Right lobe of liver (tissue), 4 donors: ENCODE results near the gene STYK1.

ENCODE experiments used
- POLR2A ChIP-seq: fragments of 450-650 bp; IDR thresholded peaks from one replicate; pipeline ENCODE4 v1.6.1; 2017; ENCODE audit warnings: antibody characterized with exemption, mild to moderate bottlenecking
- TF ChIP-seq, protein P1 (sequence below), 4 donors: fragments of 200-600 bp in 3 of 4; fragments of 450-650 bp in 1 of 4; IDR thresholded peaks; one replicate each; pipeline versions ENCODE4 v1.5.1 to v1.8.0; 2016 to 2022; ENCODE audit warnings: antibody characterized with exemption in 4 of 4, mild to moderate bottlenecking in 2 of 4
- donor health status: DM: no; HTN: no; CAD: no.
- donor health status: DM: no; HTN: no; CAD: no.
- donor health status: DM: no; HTN: yes; CAD: no.

DNA sequence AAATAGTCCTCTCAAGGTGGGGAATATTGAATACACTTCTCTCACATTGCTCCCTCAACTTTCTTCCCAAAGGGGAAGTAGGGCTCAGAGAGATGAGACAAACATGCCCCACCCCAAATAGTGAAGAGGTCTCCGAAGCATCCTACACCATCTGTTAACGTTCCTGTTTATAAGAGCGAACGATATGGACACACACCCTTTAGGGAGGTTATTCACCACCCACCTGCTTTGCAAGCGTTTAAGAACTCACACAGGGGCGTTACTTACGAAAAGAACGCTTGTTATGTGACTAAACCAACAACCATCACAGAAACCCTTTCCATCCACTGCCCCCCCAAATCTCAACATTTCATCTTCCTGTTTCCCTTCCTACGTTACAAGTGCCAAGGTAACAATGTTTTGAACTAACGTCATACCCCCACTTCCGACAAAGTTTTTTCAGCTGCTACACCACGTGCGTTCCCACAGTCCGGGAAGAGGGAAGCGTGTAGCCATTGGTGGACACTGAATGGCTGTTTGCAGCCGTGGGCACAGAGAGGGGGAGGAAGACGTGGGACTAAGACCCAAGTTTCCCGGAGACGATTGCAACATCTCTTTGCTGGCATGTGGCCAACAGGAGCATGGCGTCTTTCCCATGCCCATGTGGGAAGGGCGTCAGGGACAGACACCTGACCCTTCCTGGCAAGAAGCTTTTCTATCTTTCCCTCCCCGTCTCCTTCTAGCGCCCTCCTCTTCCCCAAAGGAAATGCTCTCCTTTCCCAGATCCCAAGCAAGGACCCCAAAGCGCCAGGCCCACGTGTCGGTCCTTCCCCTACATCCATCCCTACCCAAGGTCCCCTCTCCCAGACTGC, 48.0 kb upstream of the STYK1 start:
- TF ChIP-seq, protein P1, sequence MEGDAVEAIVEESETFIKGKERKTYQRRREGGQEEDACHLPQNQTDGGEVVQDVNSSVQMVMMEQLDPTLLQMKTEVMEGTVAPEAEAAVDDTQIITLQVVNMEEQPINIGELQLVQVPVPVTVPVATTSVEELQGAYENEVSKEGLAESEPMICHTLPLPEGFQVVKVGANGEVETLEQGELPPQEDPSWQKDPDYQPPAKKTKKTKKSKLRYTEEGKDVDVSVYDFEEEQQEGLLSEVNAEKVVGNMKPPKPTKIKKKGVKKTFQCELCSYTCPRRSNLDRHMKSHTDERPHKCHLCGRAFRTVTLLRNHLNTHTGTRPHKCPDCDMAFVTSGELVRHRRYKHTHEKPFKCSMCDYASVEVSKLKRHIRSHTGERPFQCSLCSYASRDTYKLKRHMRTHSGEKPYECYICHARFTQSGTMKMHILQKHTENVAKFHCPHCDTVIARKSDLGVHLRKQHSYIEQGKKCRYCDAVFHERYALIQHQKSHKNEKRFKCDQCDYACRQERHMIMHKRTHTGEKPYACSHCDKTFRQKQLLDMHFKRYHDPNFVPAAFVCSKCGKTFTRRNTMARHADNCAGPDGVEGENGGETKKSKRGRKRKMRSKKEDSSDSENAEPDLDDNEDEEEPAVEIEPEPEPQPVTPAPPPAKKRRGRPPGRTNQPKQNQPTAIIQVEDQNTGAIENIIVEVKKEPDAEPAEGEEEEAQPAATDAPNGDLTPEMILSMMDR (IDR thresholded peaks at IDR 0.05): no peak
- TF ChIP-seq POLR2A: no peak
